Endothelial cell of umbilical vein (primary cell): Measurements from ENCODE around the gene CD40.

Experiments used
- CTCF ChIP-seq, 2 donors: IDR thresholded peaks; 1 replicate in 1 of 2; 2 replicates in 1 of 2; pipeline ENCODE4 v1.5.1; 2011; ENCODE audit warnings: low read length in 2 of 2, mild to moderate bottlenecking in 2 of 2, moderate library complexity in 2 of 2, control low read depth in 1 of 2, inconsistent platforms in 1 of 2, low read depth in 1 of 2; ENCODE audit not compliant: insufficient read depth in 1 of 2; ENCODE audit errors: extremely low read depth in 1 of 2
- FOS ChIP-seq: IDR thresholded peaks from 2 replicates; pipeline ENCODE4 v1.6.1; 2011; ENCODE audit warnings: mild to moderate bottlenecking, low read length, moderate library complexity, borderline replicate concordance; ENCODE audit not compliant: insufficient read depth
- MAX ChIP-seq: IDR thresholded peaks from 2 replicates; pipeline ENCODE4 v1.6.1; 2011; ENCODE audit not compliant: insufficient read depth, insufficient read length
- POLR2A ChIP-seq: IDR thresholded peaks from 2 replicates; pipeline ENCODE4 v1.6.1; 2012; ENCODE audit warnings: low read depth, mild to moderate bottlenecking, control low read depth, low read length
- POLR2AphosphoS5 ChIP-seq: IDR thresholded peaks from 2 replicates; pipeline ENCODE4 v1.6.1; 2012; ENCODE audit warnings: low read depth, mild to moderate bottlenecking, control low read depth, low read length, moderate library complexity; ENCODE audit not compliant: insufficient read depth

- TF ChIP-seq CTCF (IDR thresholded peaks at IDR 0.05; ENCODE audit: extremely low read depth in 1 of 2, insufficient read depth in 1 of 2, low read depth in 1 of 2, low read length in 2 of 2) = no peak
- TF ChIP-seq POLR2AphosphoS5 = no peak
- no peak for TF ChIP-seq FOS
- TF ChIP-seq POLR2A = no peak
- no peak for TF ChIP-seq MAX
Measured at GRCh38 chr20:46123482-46124245, 5.5 kb downstream of the CD40 start.
